Glomerular visceral epithelial cell (primary cell): Measurements from ENCODE around the gene SKAP1.
A peak's percentile ranks its signal among the peaks of the same experiment; 100 is the strongest.

Experiments used
- DNase-seq: peaks from one replicate; pipeline ENCODE4 v3.0.0-alpha.2; 2016; ENCODE audit errors: extremely low spot score

Gene SKAP1

DNA sequence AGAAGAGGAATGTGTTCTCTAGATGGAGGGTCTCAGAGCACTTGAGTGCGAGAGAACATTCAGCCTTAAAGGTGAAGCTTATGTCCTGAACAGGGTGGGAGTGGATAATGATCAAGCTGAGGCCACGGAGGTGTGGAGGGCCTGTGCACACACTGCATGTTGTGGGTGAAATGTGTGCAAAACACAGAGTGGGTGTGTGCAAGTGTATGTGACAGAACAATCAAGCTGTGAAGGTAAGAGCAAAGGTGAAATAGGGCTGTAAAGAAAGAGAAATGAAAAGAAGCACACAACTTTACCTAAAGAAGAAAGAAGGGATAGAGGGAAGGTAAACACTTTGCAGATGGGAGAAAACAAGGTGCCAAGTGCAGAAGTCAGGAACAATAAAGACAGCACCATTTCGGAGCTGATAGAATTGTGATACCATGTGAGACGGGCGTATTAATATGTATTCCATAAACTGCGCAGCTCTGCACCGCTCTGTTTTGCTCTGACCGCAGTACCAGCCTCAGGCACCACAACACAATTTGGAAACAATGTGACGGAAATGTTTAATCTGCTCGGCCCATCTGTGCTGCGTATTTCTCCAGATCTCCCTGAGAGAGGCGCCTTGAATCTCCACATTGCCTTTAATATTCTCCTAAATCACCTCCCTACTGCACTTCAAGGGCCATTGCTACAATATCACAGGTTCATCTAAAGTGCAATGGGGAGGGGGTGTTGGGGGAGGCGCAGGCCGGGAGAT lies 281.8 kb downstream of the SKAP1 start:
- no peak for DNase-seq

DNA sequence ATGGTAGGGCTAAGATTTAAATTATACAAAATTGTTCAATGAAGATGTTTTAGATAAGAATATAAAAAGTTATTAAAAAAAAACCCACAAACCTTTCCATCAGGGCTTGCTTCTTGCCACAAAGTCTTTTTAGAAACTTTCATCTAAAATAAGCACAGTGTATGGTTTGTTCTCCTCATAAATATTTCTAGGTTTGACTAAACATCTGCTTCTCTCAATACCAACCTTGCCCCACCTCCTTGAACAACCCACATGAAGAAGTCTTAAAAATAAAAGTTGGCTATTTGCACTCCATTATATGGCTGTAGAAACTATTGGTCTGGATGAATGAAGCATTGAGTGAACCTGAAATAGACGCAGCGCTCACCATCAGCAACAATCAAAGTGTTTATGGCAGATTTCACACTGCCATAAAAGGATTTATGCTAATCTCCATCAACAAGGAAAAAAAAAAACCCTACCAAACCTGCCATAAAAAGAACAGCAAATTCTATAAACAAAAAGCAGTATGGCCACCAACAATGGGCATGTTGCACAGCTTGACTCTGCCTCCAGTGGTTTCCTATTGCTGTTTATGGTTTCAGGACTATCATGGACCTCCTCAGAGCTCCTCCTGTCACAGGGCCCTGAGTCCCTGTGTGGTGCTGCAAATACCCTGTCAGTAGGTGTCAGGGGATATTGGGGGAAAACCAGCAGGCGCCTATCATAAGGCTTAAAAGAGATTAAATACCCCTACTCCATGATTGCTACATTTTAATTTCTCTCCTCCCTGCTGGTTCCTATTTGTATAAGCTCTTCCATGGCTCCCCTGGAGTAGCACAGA lies 284.8 kb downstream of the SKAP1 start:
- no peak for DNase-seq

DNA sequence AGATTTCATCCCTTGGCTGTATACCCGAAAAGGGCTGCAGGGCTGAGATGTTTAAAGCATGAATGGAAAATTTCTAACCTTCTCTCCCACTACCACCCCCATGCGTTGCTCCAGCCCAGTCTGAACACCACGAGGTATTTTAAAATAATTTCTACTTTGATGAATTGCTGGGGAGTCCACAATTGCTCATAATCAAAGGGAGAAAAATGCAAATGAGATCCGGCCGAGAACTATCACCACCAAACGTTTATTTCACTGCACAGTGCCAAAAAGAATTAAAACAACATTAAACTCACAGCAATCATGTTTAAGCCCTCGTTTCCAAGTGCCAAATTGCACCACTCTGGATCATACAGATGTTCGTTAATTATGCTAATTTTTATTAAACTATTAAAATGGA lies 285.8 kb downstream of the SKAP1 start:
- no peak for DNase-seq

DNA sequence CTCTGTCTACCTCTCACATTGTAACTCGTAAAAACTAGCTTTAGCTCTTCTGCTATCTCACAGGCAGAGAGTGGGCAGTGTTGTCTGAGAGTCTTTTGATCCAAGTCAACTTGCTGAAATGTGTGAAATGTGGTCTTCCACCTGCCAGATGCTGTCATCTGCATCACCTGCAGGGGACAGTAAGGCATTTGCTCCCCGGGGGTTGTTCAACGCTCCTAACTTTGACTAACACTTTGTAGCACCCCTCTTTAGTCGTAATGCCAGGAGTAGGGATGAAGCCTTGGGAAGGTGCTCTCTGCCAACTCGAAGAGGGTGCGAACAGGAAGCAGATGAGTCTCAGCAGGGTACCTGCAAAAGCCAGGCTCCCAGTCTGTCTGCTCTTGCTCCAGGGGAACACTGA lies 286.4 kb downstream of the SKAP1 start:
- no peak for DNase-seq

DNA sequence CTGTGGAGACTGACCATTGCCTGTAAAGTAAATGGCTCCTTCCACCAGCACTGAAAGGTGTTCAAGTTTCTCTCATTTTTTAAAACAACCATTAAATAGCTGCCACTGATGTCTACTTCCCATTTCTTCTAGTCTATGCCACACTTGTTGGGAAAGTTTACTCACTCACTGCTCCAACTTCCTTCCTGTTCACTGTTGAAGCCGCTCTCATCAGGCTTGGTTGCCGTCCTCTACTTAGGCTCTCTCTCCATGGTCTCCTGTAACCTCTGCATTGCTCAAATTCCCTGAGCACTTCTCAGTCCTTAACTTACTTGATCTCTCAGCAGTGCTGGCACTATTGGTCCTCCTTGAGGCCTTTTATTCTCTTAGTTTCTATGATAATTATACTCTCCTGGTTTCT lies 290.1 kb downstream of the SKAP1 start:
- no peak for DNase-seq

DNA sequence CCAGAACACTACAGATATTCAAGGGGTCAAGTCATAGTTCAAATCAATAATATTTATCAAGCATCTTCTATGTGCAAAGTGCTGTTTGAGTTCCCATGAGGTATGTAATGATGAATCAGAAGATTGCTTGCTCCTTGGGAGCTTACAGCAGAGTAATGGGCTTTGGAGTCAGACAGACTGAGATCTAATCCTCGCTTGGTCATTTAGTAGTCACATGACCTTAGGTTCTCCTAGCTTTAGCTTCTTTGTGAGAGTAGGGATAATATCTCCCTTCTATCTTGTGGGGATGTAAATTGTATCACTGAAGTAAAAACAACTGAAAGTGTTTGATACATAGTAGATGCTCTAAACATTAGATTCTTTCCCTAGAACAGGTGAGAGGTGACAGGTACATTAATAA lies 292.4 kb downstream of the SKAP1 start:
- no peak for DNase-seq

DNA sequence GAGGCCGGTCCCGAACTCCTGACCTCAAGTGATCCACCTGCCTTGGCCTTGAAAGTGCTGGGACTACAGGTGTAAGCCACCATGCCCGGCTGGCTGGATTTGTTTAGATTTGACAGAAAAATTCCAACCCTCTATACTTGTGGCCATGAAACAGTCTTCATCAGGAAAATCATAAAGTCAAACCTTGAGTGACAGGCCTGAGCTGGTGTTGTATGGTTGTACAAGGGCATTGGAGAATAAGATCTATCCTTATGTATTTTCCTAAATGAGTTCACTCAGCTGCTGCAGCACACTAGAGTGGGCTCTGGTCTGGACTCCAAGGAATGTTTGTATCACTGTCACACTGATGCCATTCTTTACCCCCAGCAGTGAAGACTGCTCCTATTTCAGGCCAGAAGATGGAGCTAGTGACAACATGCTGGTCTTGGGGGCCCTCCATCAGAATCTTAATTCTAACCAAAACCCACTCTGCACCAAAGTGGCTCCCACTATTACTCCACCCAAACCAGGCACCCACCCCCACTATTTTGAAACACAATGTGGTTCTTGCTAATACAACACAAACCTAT lies 295.0 kb downstream of the SKAP1 start:
- no peak for DNase-seq

DNA sequence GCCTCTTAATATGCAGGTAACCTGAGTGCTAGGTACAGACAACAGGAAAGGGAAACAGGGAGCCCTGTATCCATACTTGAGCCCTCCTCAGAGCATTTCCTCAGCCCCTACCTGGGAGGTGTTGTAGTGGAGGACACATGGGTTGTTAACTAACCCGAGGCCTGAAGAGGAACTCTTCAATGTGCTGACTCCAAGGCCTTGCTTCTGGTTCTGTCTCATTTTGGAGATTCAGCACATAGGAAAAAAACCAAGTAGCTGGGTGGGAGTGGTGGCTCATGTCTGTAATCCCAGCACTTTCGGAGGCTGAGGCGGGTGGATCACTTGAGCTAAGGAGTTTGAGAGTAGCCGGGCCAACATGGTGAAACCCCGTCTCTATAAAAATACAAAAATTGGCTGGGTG lies 297.6 kb downstream of the SKAP1 start:
- no peak for DNase-seq

DNA sequence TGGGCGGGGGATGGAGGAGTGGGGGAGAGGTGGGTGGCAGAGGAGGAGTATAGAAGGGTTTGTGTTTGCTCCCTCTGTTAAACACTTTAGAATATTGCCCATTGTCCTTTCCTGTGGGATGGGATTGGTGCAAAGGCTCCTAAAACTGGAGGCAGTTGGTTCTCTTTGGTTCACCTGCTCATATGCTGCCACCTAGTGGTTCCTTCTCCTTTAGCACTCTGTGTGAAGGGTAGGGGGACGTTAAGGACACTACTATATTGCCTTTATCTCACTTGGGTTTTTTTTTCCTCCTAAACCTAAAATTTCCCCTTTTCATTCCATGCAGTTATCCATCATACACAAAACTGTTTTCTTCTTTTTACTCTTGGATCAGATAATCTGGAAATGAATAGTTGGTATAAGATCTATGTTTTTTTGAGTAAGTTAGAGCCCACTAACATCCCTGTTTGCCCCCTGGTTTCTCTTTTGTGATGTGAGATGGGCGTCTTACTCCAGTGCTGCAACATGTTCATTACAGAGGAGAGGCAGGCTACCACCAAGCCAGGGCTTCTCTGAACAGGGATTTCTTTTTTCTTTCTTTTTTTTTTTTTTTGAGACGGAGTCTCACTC lies 298.7 kb downstream of the SKAP1 start:
- peak; percentile 71 for DNase-seq

DNA sequence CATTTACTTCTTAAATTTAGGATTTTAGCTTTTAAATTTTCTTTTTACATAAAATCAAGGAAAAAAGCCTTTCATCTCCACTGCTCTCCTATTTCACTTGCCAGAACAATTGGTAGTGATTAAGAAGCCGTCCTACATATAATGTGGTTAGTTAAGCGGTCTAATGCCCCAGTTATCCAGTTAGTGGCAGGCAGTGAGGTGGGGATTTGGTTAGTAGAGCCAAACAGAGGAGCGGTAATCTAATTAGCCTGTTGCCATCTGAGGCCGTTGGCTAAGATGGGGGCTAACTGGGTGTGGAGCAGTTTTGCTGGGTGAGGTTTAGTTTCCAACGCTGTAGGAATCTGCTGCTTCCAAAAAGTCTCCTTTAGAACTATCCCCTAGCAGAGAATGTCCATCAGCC lies 300.0 kb downstream of the SKAP1 start:
- DNase-seq = no peak

DNA sequence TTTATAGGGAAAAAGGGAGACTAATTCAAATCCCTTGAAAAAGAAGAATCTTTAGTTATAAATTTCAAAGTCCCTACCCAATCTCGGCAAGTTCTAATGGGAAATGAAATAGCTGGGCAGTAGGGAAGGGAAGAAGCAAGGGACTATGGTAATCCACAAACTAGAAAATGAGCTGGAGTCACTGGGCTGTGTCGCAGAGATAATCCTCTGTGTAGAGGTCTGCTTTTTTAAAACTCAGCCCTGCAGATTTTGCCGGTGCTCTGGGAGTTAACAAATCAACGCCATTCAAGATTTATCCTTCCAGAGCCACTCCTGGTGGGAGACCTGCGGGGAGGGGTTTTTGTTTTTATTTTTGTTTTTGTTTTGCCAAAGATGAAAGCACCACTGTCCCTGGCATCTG lies 301.6 kb downstream of the SKAP1 start:
- DNase-seq = no peak

DNA sequence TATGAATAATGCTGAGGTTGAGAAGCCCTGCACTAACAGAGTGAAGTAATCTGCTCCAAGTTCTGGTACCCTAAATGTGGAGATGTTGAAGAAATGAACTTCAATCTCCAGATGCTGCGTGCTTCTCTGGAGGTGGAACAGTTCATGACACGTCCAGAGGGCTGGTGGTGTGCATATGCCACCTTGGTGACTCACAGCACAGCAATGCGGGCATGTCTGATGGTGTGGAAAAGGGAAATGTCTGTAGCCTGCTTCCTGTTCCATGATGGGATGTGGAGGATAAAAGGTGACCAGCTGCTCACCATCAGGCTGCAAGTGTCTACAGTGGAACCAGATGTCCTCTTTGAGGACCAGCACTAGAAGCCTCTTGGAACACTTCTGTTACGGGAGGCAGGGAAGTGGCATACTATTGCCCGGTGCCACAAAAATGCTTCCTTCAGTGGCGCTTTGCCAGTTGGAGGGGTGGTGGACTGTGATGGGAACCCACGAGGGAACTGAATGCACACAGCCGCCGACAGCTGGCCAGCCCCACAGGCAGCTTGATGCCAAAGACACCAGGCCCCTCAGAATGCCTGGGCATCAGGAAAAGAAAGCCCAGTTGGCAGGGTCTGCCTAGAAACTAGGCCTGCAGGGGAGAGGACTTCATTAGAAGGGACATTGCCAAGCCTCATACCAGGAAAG lies 302.5 kb downstream of the SKAP1 start:
- DNase-seq = peak; percentile 86

DNA sequence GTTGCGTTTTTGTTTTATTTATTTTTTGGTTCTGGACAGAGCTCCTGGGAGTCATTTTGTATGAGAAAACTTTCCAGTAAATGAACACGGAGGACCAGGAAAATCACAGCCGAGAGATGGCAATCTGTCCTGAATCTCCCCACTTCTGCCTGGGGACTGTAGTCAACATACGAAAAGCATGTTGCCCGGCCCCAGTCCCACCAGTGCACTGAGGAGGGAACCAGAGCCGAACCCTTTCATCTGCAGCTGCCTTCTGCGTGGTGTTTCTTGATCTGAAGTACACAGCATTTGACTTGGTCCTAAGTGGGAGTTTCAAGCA lies 303.5 kb downstream of the SKAP1 start:
- DNase-seq = no peak

DNA sequence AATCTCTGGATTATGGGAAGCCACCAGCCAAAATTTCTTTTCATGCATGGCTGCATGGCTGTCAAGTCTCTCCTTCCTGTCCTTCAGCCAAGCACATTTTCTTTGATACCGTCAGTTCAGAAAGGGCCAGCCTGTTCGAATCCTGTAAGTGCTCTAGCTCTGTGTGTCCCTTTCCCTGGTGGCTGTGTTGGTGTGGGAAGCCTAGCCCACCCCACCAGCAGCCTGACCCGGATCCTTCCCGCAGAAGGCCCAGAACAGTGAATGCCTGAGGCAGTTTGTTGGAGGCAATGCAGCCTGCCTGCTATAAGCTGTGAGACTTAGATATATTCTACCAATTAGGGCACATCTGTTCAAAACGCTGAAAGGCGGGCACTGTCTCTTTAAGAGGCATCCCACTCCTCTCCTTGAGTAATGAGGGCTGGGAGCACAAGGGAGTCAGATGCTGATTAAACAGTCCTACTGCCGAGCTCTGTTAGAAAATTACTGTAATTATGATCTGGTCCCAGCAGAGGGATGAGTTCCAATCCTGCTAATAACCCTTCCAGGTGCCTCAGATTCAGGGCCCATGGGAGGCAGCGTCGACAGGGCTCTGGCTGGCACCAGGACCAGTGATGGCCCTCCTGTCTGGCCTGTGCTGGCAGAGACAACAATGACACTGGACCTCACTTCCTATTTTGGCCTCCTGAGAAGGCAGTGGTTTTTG lies 304.0 kb downstream of the SKAP1 start:
- no peak for DNase-seq

DNA sequence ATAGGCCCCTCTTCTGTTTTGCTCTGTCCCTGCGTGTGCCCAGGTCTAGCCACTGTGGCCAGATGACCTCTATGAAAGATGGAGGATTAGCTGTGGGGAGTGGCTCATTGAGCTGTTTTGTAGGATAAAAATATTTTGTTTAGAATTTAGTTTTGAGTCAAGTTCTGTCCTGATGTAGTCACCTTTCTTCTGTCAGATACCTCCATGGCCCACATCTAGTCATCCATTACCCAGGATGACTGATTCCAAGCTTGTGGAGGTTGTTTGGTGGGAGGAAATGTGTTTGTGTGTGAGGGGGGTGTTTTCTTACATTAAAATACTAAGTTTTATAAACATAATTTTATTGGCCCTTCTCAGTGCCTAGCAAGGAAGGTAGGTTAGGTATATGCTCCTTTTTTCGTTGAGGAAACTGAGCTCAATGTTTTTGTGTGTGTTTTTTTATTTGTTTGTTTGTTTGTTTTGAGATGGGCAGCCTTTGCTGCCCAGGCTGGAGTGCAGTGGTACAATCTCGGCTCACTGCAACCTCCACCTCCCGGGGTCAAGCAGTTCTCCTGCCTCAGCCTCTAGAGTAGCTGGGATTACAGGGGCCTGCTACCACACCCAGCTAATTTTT lies 306.1 kb downstream of the SKAP1 start:
- no peak for DNase-seq

DNA sequence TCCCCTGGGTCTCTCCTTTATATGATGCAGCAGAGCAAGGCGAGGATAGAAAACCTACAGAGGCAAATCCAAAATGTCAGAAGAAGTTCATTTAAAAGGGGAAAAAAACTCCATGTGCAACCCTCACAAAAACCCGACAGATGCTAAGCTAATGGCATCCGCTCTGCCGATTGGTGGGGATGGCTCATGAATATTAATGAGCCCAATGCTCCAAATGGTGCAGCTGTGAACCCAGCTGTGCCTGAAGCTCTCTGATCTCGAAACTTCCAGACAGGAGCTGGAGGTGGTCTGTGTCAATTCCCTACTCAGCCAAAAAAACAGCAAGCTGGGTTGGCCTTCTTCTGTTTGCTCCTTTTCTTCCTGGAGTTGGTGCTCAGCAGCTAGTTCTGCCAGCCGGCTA lies 306.9 kb downstream of the SKAP1 start:
- no peak for DNase-seq

DNA sequence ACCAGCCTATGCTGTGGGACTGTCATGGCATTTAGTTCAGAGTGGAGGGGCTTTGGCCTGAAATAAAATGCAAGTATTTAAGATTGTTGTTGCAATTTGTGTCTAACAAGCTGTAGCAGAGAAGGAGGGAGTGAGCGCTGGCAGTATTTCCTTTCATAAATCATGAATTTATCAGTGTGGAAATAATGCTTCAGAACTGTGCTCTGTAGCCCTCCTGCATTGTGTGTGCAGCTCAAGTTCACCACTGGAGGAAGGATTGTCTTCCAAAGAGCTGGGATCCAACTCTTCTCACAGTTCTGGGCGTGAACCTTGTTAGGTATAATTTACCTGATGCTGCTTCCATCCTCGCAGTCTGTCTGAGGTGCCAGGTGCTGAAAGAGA lies 307.4 kb downstream of the SKAP1 start:
- no peak for DNase-seq

DNA sequence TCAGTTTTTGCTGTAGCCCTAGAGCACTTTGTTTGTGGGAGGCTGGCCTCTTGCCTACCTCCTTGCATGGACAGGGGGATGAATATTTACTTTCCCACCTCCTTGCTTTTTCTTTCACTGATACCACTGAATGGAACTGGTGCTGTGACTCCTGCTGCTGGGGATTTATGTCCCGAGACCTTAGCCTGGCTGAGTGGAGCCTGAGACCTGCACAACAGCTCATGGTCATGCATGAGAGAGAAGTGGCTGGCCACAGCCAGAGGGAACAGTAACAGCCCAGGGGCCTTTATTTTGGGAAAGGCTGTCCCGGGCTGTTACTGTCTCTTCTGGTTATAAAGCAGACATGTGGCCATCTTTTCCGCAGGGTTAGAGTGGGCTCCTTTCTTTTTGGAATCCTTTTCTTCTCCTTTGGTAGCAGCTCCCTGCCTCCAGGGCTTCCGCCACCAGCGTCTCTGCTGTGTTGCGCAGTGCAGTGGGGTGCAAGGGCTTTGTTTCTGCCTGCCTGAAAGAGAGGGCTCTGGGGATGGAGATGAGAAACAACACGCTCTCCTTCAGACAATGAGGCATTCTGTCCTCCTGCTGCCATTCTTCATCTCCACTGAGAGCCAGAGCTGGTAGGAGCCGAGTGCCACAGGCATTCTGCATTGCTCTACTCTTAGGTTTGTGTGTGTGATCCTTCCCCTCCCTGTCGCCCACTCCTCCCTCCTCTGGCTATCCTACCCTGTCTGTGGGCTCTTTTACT lies 307.9 kb downstream of the SKAP1 start:
- no peak for DNase-seq

DNA sequence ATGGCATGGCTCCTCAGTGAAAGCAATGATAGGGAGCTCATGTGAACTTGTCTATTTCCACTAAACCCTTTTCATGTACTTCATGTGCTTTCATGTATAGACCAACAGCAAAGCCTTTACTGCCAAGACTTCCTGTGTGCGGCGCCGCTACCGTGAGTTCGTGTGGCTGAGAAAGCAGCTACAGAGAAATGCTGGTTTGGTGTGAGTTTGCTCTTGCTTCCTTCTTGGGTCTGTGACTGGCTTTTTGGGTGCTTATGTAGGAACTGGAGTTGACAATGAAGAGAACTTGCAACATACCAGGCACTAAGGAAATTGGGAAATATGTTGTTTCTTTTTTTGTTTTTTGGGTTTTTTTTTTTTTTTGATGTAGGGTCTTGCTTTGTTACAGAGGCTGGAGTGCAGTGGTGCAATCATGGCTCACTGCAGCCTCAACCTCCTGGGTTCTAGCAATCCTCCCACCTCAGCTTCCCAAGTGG lies 316.8 kb downstream of the SKAP1 start:
- no peak for DNase-seq

DNA sequence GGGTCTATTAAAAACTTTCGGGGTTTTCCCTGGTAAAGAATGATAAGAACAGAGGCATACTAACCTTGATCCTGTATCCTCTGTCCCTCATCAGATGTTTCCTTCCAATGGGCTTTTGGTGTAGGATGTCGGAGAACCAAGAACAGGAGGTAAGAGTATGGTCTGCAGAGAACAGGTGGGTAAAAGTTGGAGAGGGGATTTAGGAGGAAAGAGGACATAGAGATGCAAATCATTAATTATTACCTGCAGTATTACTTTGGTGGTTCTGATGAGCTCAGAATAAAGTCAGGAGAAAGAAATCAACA lies 318.1 kb downstream of the SKAP1 start:
- no peak for DNase-seq

DNA sequence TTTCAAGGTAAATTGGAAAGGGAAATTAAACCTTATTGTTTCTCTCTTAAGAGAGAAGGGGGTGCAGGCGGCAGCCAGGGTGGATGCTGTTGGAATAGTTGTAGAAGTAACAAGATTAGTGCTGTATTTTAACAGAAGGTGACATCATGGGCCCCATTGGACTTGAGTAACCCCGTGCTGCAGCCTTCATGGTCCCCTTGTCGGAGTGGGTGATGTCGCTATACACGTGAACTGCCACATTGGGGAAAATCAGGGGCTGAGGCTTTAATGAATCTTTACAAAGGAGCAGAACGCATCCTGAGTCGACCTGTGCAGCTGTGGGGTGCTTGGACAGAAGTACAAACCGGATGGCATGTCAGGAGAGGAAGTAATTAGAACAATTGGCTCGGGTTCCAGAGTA lies 319.3 kb downstream of the SKAP1 start:
- DNase-seq = no peak
